SK-N-SH (cell line): ENCODE measurements around the gene MAGI2. TPM values are rescaled to one million over a fixed set of nuclear protein-coding genes. Genes with fewer than 3 reads are reported as not detected.
A peak's percentile ranks its signal among the peaks of the same experiment; 100 is the strongest.

ENCODE experiments used
- CTCF ChIA-PET: fragments of 300-600, 350-600 bp; formaldehyde crosslinking; extraction: SDS; loops from one replicate; lab custom pipeline; 2021; lab: Yijun Ruan, JAX
- POLR2A ChIA-PET: fragments of 350-600 bp; sonication (Branson Sonifier 250); formaldehyde crosslinking; extraction: SDS; loops from one replicate; lab custom pipeline; 2020; ENCODE audit warnings: antibody characterized with exemption, inconsistent platforms; lab: Yijun Ruan, JAX
- DNase-seq: peaks from one replicate; pipeline ENCODE4 v3.0.0; 2012
- H2AFZ ChIP-seq: fragments of 200-600 bp; sonication (generic); 2 replicates; pipeline ENCODE4 v1.8.1; 2016; ENCODE audit warnings: antibody characterized with exemption, mild to moderate bottlenecking, low read depth
- H3F3A ChIP-seq: fragments of 200-600 bp; sonication (generic); replicated peaks from 2 replicates; pipeline ENCODE3; 2016; ENCODE audit warnings: antibody characterized with exemption, mild to moderate bottlenecking; ENCODE audit not compliant: insufficient read depth
- H3K27ac ChIP-seq, 2 experiments: fragments of 200-500 bp in 1 of 2; fragments of 200-600 bp in 1 of 2; sonication (Bioruptor generic) in 1 of 2; sonication (generic), shearing (Covaris generic) in 1 of 2; 2 replicates each; pipeline versions ENCODE4 v1.5.1 to v1.6.1; 2014 to 2016; ENCODE audit warnings: low read depth in 2 of 2, inconsistent platforms in 1 of 2, low read length in 1 of 2, mild to moderate bottlenecking in 1 of 2, mixed read lengths in 1 of 2
- H3K27me3 ChIP-seq: fragments of 200-600 bp; sonication (generic), shearing (Covaris generic); 2 replicates; pipeline ENCODE4 v1.6.1; 2016; ENCODE audit warnings: mixed run types; ENCODE audit not compliant: insufficient read depth
- H3K36me3 ChIP-seq, 2 experiments: fragments of 200-500 bp in 1 of 2; fragments of 200-600 bp in 1 of 2; sonication (Bioruptor generic) in 1 of 2; sonication (generic) in 1 of 2; replicated peaks in 1 of 2; 2 replicates each; pipeline versions ENCODE3 to v1.5.1; 2014 to 2016; ENCODE audit warnings: low read length in 1 of 2, mild to moderate bottlenecking in 1 of 2; ENCODE audit not compliant: insufficient read depth in 2 of 2, control insufficient read depth in 1 of 2
- H3K4me1 ChIP-seq, 2 experiments: fragments of 200-500 bp in 1 of 2; fragments of 200-600 bp in 1 of 2; sonication (Bioruptor generic) in 1 of 2; sonication (generic), shearing (Covaris generic) in 1 of 2; 2 replicates each; pipeline versions ENCODE4 v1.5.1 to v1.6.1; 2014 to 2016; ENCODE audit warnings: low read depth in 1 of 2, low read length in 1 of 2, mixed run types in 1 of 2; ENCODE audit not compliant: insufficient read depth in 2 of 2, control insufficient read depth in 1 of 2
- H3K4me2 ChIP-seq: fragments of 200-600 bp; sonication (generic), shearing (Covaris generic); 2 replicates; pipeline ENCODE4 v1.6.1; 2017; ENCODE audit warnings: mixed run types
- H3K4me3 ChIP-seq, 2 experiments: fragments of 200-500 bp in 1 of 2; fragments of 200-600 bp in 1 of 2; sonication (Bioruptor generic) in 1 of 2; sonication (generic), shearing (Covaris generic) in 1 of 2; 2 replicates each; pipeline versions ENCODE4 v1.5.1 to v1.8.1; 2014 to 2016; ENCODE audit warnings: low read depth in 2 of 2, inconsistent platforms in 1 of 2, low read length in 1 of 2, mild to moderate bottlenecking in 1 of 2, mixed read lengths in 1 of 2, moderate library complexity in 1 of 2
- H3K79me2 ChIP-seq: fragments of 200-600 bp; sonication (generic); 2 replicates; pipeline ENCODE4 v1.8.1; 2017; ENCODE audit warnings: mild to moderate bottlenecking; ENCODE audit not compliant: insufficient read depth
- H3K9ac ChIP-seq: fragments of 200-600 bp; sonication (generic); 2 replicates; pipeline ENCODE4 v1.6.1; 2017; ENCODE audit warnings: mixed run types
- H3K9me2 ChIP-seq: fragments of 200-600 bp; sonication (generic); 2 replicates; pipeline ENCODE4 v1.6.1; 2017; ENCODE audit warnings: mixed run types
- H3K9me3 ChIP-seq: fragments of 200-600 bp; sonication (generic); 2 replicates; pipeline ENCODE4 v1.6.1; 2017; ENCODE audit warnings: mixed run types, mild to moderate bottlenecking, moderate library complexity
- H4K20me1 ChIP-seq: fragments of 200-600 bp; sonication (generic); 2 replicates; pipeline ENCODE4 v1.6.1; 2017; ENCODE audit warnings: mild to moderate bottlenecking, mixed run types; ENCODE audit not compliant: insufficient read depth
- ELF1 ChIP-seq: IDR thresholded peaks from 2 replicates; pipeline ENCODE4 v1.4.0; 2012
- FOSL2 ChIP-seq: IDR thresholded peaks from 2 replicates; pipeline ENCODE4 v1.4.0; 2012; ENCODE audit warnings: low read depth, mild to moderate bottlenecking, moderate library complexity, borderline replicate concordance
- JUND ChIP-seq: IDR thresholded peaks from 2 replicates; pipeline ENCODE4 v1.4.0; 2012
- NFIC ChIP-seq: IDR thresholded peaks from 2 replicates; pipeline ENCODE4 v1.4.0; 2012; ENCODE audit warnings: borderline replicate concordance
- NRF1 ChIP-seq: IDR thresholded peaks from 2 replicates; pipeline ENCODE4 v1.6.1; 2012; ENCODE audit warnings: low read depth, mild to moderate bottlenecking, low read length
- RXRA ChIP-seq: IDR thresholded peaks from 2 replicates; pipeline ENCODE4 v1.4.0; 2012; ENCODE audit warnings: low read depth, mild to moderate bottlenecking, borderline replicate concordance
- SMC3 ChIP-seq: IDR thresholded peaks from 2 replicates; pipeline ENCODE4 v1.6.1; 2012; ENCODE audit warnings: low read depth, low read length, improper control_type of control experiment
- TAF1 ChIP-seq: IDR thresholded peaks from 2 replicates; pipeline ENCODE4 v1.6.1; 2012; ENCODE audit warnings: low read depth, mild to moderate bottlenecking, low read length, moderate library complexity, borderline replicate concordance
- TEAD4 ChIP-seq: IDR thresholded peaks from 2 replicates; pipeline ENCODE4 v1.4.0; 2012; ENCODE audit warnings: mild to moderate bottlenecking, borderline replicate concordance; ENCODE audit not compliant: insufficient read depth
- WGBS: methylation state at CpG from one replicate; pipeline ENCODE4 v1.1.6; 2017; ENCODE audit warnings: low lambda C conversion rate; 5-methylcytosine and 5-hydroxymethylcytosine counted together
- polyA plus RNA-seq, 3 experiments: library from polyadenylated mRNA; depleted of rRNA; stranded (reverse); fragments of >200 nt; gene quantifications; 2 replicates each; pipeline ENCODE4 v1.2.3, GENCODE V29; 2012
- TF ChIP-seq, protein P1 (sequence below): IDR thresholded peaks from 2 replicates; pipeline ENCODE4 v1.4.0; 2012; ENCODE audit warnings: low read depth, borderline replicate concordance
- TF ChIP-seq, protein P2 (sequence below): IDR thresholded peaks from 2 replicates; pipeline ENCODE4 v1.4.0; 2012; ENCODE audit warnings: low read depth, borderline replicate concordance

Gene MAGI2
- polyA plus RNA-seq, 1 of the 3 experiments (the other 2 are of a cell fraction), result 1.1 TPM

DNA sequence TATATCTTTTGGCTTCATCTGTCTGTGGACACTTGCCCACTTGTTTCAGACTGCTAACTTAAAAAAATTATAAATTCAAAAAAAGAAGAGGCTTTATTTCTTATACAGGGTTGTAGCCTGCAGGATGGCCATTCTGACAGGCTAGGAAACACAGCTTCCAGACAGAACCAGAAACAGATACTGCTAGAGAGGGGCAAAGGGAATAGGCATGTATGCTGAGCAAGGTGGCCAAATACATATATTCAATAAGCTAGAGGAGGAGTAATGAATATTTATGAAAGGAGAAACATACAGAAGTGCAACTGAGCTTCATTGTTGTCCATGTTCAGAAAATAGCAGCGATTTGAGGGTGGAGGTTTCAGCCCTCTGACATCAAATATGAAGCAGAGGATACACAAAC, 22.0 kb upstream of the MAGI2 start:
- H3K4me1 ChIP-seq, result no peaks in the 10 kb centered on the region; a peak in 1 of 4 replicates
- no peaks in the 10 kb centered on the region for H3K27me3 ChIP-seq
- H3K4me2 ChIP-seq, result no peak overlapping the region
- no peak overlapping the region for H2AFZ ChIP-seq
- no peaks in the 10 kb centered on the region for H3K79me2 ChIP-seq
- no peaks in the 10 kb centered on the region for H3K9me3 ChIP-seq
- DNase-seq, result no peak
- H3K9me2 ChIP-seq, result no peaks in the 10 kb centered on the region
- TF ChIP-seq RXRA, result no peak
- TF ChIP-seq ELF1, result no peak
- no peak for TF ChIP-seq FOSL2
- TF ChIP-seq, protein P1, sequence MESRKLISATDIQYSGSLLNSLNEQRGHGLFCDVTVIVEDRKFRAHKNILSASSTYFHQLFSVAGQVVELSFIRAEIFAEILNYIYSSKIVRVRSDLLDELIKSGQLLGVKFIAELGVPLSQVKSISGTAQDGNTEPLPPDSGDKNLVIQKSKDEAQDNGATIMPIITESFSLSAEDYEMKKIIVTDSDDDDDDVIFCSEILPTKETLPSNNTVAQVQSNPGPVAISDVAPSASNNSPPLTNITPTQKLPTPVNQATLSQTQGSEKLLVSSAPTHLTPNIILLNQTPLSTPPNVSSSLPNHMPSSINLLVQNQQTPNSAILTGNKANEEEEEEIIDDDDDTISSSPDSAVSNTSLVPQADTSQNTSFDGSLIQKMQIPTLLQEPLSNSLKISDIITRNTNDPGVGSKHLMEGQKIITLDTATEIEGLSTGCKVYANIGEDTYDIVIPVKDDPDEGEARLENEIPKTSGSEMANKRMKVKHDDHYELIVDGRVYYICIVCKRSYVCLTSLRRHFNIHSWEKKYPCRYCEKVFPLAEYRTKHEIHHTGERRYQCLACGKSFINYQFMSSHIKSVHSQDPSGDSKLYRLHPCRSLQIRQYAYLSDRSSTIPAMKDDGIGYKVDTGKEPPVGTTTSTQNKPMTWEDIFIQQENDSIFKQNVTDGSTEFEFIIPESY, result no peak
- no peak for TF ChIP-seq NFIC
- no peak for TF ChIP-seq JUND
- no peak for TF ChIP-seq NRF1
- TF ChIP-seq SMC3, result no peak
- no peak for TF ChIP-seq TAF1
- H3F3A ChIP-seq, result peaks cover 4% of the 10 kb centered on the region
- no peak overlapping the region for H3K27ac ChIP-seq
- H3K36me3 ChIP-seq, result peaks cover 0 to 8% of the 10 kb centered on the region in 2 experiments
- POLR2A ChIA-PET, result no interaction called here
- H3K4me3 ChIP-seq, result no peak overlapping the region
- CTCF ChIA-PET, result no interaction called here
- WGBS, result 90% methylated on average over 1 of the region's 1 CpG
- no peaks in the 10 kb centered on the region for H4K20me1 ChIP-seq
- no peak overlapping the region for H3K9ac ChIP-seq

DNA sequence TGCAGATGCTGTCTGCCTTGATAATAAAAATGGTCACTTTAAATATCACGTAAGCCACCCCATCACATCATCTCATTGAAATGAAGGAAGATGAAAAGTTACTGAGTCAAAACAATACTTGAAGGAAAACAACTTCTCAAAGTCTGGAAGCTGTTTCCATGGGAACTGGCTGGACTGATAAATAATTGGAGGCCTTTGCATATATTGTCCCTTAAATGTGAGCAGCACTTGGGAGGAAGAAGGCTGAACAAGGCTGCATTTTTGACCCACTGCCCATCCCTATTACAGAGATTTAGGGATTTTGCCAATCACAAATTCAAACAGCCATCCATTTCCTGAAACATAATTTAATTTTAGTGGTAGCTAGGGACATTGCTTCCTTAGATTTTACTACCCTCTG, 18.2 kb upstream of the MAGI2 start:
- Histone ChIP-seq H3K27ac (peak overlapping the region in 1 of 2 experiments; percentile 3; a peak in 1 of 4 replicates), H3K4me2 (no peak overlapping the region), H2AFZ (no peak overlapping the region), H3K79me2 (no peaks in the 10 kb centered on the region), H3K9me3 (no peaks in the 10 kb centered on the region), H3K9me2 (no peaks in the 10 kb centered on the region; the same call in 1 of the 2 replicates), H3K36me3 (peaks cover 10 to 41% of the 10 kb centered on the region in 2 experiments), H3K9ac (no peak overlapping the region), H3F3A (peaks cover 6% of the 10 kb centered on the region), H4K20me1 (no peaks in the 10 kb centered on the region), H3K4me1 (no peaks in the 10 kb centered on the region; a peak in 1 of 4 replicates), H3K4me3 (no peak overlapping the region), H3K27me3 (no peaks in the 10 kb centered on the region)
- TF ChIP-seq, protein P2, sequence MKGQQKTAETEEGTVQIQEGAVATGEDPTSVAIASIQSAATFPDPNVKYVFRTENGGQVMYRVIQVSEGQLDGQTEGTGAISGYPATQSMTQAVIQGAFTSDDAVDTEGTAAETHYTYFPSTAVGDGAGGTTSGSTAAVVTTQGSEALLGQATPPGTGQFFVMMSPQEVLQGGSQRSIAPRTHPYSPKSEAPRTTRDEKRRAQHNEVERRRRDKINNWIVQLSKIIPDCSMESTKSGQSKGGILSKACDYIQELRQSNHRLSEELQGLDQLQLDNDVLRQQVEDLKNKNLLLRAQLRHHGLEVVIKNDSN, result no peak
- TF ChIP-seq NFIC (no peak), TEAD4 (no peak)
- DNase-seq, result no peak
- WGBS, result 97% methylated on average over 1 of the region's 1 CpG
- ChIA-PET CTCF (no interaction called here), POLR2A (no interaction called here)

DNA sequence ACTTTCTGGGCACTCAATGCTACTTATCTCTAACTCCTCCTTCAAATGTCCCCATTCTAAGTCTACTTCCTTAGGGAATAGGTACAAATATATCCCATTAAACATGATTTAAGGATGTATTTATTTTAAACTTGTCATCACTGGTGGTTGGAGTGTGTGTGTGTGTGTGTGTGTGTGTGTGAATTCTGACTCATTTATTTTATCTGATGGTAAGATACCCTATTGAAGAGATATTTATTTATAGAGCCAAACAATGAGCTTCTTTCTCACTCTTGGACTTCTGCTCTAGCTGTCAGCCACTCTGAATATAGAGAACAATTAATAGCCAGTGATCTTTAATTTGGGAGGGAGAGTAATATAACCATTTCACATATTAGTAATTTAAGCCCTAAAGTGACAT, 17.8 kb upstream of the MAGI2 start:
- Histone ChIP-seq H3K27ac (no peak overlapping the region), H2AFZ (no peak overlapping the region), H4K20me1 (no peaks in the 10 kb centered on the region), H3K9me3 (no peaks in the 10 kb centered on the region), H3K36me3 (peaks cover 13 to 41% of the 10 kb centered on the region in 2 experiments), H3K4me1 (no peaks in the 10 kb centered on the region; a peak in 1 of 4 replicates), H3F3A (peaks cover 6% of the 10 kb centered on the region), H3K4me2 (no peak overlapping the region), H3K27me3 (no peaks in the 10 kb centered on the region), H3K9ac (no peak overlapping the region)
- ChIA-PET POLR2A (no interaction called here), CTCF (no interaction called here)
- TF ChIP-seq SMC3, result no peak
- peak; percentile 29; the same call in 1 of the 2 replicates for TF ChIP-seq FOSL2
- peak; percentile 40 for TF ChIP-seq JUND
- TF ChIP-seq, all 33 proteins: peak for 2
- DNase-seq, result no peak
- Histone ChIP-seq H3K4me3 (no peak overlapping the region), H3K79me2 (no peaks in the 10 kb centered on the region), H3K9me2 (no peaks in the 10 kb centered on the region; the same call in 1 of the 2 replicates)
